ENCODE data around the gene CGNL1.

Gene CGNL1

GRCh38 chr15:57503051-57503702 lies 126.9 kb downstream of the CGNL1 start:
- no peak for DNase-seq

- no peak for DNase-seq
Observed at GRCh38 chr15:57503911-57504598, 127.8 kb downstream of the CGNL1 start.

- no peak for DNase-seq
Observed at GRCh38 chr15:57504599-57504940, 128.3 kb downstream of the CGNL1 start.

DNA sequence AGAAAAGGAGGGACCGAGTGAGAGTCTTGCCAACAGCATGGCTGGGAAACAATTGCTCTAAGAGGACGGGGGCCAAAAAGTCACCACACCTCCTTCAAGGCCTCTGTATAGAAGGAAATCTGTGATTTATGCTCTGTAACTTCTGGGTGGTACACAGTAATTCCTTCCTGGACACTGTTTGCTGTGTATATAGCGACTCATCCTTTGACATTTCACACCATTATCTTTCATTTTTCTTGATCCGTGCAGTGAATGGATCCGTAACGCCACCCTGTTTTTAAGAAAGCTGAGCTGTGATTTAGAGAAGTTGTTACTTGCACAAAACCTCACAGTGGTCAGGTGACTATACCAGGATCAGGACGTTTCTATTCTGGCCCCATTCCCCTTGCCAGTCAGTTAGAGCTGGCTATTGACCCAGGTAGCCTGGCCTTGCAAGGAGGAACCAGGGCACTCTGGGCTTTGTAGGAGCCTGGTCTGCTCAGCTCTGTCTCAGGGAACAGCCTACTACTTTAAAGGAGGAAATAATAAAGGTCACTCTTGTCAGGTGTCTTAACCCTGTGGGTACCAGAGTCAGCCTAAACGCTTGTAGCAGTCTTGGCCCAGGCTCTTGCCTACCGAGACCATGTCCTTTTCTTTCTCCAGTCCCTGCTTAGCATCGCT lies 128.9 kb downstream of the CGNL1 start:
- no peak for DNase-seq

GRCh38 chr15:57505949-57506391 lies 129.7 kb downstream of the CGNL1 start:
- peak; percentile 73 for DNase-seq

- no peak for DNase-seq
Observed at GRCh38 chr15:57506422-57506821, 130.1 kb downstream of the CGNL1 start.

DNA sequence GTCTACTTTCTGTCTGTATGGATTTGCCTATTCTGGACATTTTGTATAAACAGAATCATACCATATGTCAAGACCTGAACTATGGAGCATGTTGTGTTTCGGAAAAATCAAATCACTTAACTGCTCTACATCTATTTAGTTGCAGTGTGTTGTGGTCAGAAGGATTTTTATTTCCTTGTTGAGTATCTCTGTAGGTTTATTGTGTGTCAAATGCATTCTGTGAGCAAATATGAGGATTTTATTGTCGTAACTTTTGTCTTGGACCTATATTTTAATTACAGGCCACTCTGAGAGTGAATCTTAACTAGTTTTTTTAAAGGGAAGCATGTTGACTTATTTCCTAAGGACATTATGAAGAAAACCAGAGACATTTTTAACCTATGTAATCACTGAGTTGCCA lies 130.8 kb downstream of the CGNL1 start:
- DNase-seq = no peak

GRCh38 chr15:57509126-57509525 lies 132.8 kb downstream of the CGNL1 start:
- peak in 1 of 2 experiments; percentile 3 for DNase-seq

- DNase-seq = no peak
Observed at GRCh38 chr15:57509965-57510364, 133.7 kb downstream of the CGNL1 start.

GRCh38 chr15:57510647-57511046 lies 134.3 kb downstream of the CGNL1 start:
- peak; percentile 17 to 54 for DNase-seq

DNA sequence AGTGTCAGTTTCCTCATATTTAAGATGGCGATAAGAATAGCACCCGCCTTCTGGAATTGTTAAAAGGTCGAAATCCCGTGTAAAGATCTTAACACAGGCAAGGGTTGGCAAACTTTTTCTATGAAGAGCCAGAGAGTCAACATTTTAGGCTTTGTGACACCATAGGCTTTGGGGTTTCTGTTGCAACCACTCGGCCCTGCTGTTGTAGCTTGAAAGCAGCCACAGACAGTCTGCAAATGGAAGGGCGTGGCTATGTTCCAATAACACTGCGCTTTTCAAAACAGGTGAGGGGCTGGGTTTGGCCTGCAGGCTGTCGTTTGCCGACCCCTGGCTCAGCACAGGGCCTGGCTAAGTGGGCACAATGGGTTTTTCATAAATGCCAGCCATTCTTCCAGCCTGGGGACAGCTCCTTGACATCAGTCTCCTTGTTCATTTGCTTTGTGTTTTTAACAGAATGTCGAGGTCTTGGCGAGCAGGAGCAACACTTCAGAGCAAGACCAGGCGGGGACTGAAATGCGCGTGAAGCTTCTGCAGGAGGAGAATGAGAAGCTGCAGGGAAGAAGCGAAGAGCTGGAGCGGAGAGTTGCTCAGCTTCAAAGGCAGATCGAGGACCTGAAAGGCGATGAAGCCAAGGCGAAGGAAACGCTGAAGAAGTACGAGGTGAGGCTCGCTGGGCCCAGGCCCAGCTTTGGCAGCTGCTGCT lies 140.2 kb downstream of the CGNL1 start:
- no peak for DNase-seq

DNA sequence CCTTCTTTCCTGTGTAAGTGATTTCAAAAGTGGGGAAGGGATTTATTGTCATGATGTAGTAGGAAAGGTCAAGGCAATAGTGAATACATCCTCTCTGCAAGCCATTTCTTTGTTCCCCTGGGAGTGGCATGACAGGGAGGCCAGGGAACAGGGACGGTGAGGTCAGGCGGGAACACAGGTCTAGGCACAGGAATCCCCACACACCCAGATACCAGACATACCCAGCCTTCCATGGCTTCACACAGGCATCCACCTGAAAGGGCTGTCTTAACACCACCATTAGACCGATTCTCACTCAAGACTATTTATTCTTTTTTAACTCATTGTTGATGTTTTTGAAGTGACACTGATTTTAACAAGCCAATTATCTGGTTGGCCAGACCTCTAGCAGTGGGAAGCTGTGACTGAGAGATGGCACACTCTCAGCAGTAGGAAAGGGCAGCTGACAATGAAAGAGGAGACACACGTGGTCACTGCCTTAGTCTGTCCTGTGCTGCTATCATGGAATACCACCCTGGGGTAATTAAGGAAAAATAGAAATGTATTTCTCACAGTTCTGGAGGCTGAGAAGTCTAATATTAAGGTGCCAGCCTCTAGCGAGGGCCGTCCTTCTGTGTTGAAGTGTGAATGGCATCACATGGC lies 140.8 kb downstream of the CGNL1 start:
- no peak for DNase-seq

DNA sequence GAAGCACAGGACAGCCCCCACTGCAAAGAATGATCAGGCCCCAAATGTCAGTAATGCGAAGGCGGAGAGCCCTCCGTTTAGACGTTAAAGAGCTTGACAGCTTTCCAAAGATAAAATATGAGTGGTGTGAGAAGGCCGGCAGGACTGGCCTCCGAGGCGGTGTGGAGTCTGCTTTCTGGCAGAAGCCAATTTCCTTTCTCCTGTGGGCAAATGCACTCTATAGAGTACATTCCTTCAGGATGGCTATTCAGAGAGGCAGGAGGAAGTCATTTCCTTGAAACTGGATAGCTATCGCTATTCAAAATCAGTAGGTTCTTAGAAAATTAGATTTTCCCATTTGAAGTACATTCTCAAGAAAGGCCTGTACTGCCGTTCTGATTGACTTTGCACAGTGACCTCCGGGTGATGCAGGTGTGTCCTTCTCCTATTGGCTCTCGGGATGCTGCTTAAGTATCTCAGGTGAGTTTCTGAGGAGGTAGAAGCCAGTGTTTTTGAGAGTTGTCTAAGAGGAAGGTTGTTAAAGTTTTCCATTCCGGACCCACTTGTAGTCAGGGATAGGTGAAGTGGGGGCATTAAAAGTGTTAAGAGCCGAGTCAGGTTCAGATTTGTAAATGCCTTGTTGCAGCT lies 142.6 kb downstream of the CGNL1 start:
- DNase-seq = no peak

DNA sequence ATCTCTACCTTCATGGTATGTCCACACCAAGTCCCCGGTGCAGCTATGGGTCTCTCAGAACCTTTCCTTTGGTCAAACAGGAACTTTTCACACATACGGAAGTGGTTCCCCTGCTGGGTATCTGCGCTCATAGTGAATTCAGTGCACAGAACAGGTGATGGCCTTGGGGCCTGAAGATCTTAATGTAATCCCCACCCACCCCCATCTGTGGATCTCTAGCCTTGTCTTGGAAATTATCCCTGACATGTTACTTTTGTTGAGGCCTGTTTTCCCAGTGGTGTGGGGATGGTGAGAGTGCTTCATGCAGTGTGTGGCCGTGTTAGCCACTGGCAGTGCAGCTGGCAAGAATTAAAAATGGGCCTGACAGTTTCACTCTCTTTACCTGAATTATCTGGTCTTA lies 143.5 kb downstream of the CGNL1 start:
- no peak for DNase-seq

GRCh38 chr15:57521503-57521902 lies 145.2 kb downstream of the CGNL1 start:
- DNase-seq = no peak

DNA sequence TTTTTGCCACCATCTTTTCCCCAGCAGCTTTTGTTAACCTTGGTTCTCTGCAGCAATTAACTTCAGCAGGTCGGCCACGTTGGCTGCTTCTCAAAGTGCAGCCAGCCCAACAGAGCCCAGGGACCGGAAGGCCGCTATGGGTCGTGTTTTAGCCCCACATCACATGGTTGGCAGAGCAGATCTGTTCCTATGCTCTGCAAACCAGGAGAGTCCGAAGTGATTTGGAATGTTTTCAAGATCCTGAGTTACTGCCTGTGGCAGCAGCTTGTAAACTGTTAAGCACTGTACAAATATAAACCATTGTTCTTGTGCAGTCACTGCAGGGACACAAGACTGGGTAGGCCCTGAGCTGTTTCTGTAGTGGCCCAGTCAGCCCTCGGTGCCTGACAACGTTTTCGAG lies 145.8 kb downstream of the CGNL1 start:
- no peak for DNase-seq

DNA sequence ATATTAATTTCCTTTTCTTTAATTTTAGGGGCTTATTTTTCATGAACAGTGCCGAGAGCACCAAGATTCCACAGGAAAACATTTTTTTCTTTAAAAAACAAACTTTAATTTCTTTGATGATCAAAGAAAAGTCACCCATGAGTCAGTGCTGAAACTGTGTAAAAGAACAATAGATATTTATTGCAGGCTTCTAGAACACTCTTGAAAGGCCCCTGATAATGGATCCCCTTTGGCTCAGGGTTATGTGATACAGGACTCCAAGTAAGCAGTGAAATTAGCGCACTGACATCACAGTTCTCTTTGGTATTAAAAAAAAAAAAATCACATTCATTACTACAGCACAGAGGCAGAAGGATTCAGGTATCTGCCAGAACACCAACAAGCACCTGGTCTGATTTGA lies 149.3 kb downstream of the CGNL1 start:
- no peak for DNase-seq

DNA sequence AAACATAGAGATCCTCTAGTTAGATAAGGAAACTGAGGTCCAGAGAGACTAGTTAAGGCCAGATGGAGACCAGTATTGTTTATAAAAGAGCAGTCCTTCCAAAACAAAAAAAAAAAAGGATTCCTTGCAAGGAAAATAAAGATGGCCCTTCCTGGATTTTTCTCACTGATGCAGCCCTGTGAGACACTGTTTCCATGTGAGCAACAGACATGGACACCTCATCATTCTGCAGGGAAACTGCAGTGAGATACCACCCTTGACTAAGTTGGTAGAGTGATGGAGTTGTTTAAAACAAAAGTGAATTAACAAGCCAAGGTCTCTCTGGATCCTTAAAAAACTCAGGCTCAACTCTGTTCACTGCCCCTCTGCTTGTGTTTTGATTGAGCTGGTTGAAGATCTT lies 149.8 kb downstream of the CGNL1 start:
- DNase-seq = no peak

DNA sequence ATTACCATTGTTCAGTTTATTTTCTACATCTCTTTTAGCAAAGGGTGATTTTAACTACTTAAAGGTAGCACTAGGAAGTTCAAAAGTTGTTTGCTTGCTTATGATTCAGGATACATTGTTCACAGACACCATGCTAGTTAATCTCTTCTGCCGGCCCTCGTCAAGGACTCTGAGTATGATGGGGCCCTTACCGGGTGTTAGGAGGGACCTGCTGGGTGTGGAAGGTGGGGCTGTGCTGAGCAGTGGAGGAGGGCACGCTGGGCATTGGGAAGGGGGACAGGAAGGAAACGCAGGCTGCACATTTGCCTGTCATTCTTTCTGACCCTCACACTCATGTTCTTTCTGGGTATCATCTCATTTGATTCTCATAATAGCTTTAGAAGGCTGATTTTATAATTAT lies 150.3 kb downstream of the CGNL1 start:
- no peak for DNase-seq

DNA sequence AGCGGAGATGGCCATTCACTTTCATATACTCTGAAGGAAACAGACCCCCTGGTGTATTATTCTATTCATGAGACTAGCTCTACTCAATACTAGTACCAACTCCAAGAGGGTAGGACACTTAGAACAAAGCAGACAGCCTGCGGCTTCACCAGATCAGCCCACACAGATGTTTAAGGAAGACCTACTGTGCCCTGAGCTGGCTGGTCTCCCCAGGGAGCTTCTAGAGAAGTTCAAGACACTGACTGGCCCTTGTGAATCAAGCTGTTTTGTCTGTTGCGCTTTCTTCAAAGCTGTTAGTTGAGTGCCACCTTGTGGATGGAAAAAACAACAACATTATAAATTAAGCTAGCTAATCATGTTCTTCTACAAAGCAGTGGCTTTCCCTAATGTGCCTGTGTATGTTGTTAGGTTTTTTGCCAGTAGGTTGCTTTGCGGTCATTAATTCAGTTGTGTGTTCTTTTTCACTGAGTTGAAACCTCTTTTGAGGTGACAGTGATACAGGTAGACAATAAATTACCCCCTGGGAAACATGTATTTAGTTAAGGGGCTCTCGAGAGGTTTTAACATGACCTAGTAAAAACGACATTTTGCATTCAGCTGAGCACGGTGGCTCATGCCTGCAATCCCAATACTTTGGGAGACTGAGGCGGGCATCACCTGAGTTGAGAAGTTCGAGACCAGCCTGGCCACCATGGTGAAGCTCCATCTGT lies 151.2 kb downstream of the CGNL1 start:
- DNase-seq = peak; percentile 72 to 90

DNA sequence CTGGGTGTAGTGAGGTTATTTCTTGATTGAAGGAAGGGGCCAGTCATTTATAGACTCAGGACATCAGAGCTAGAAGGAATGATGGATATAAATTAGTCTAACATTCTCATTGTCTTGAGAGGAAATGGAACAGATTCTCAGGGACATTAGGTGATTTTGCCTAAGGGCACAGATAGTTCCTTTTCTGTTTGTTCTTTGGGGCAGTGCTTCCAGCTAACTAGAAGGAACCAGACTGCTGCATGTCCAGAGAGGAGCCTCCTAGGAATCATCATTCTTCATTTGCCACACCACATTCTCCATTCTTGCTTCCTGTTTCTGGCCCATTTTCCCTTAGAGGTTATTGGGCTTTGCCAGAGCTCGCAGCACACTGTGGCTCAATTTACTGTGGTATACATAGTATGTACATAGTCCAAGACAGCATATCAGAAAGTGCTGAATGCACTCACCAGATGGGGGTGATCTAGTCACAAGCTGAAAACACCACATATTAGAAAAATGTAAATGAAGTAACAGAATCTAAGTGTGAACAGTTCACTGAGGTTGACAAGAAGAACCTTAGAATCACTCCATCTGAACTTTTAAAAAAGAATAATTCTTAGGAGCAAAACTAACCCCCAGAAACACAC lies 152.7 kb downstream of the CGNL1 start:
- no peak for DNase-seq

DNA sequence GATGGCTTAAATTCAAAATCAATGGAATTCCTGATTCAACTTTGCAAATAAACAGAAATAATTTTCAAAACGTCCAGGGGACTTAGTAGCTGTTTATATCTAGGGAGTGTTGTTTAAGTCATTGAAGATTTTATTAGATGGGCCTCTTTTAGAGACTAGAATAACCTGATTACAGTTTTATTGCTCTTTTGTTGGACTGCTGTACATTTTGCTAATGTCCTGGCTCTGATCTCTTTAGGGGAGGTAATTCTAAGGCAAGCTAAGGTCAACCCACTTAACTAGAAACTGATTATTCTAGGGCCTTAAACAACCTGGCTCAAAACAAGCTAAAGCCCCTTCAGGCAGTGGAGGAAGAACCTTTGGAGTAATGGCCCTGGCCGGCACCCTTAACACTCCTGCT lies 153.4 kb downstream of the CGNL1 start:
- no peak for DNase-seq

Measured in NCI-H526 (cell line).